H1 (cell line): ENCODE measurements around the gene HPRT1. TPM values are rescaled to one million over a fixed set of nuclear protein-coding genes. Genes with fewer than 3 reads are reported as not detected.

Experiments used
- CBX8 ChIP-seq: fragments of 300-800, 300-1000 bp; sonication (generic); IDR thresholded peaks from 2 replicates; pipeline ENCODE4 v1.7.1; 2016; ENCODE audit warnings: low read depth, low read length, borderline replicate concordance
- CEBPB ChIP-seq: IDR thresholded peaks from 2 replicates; pipeline ENCODE4 v1.6.1; 2012; ENCODE audit warnings: low read depth, low read length
- CHD2 ChIP-seq: IDR thresholded peaks from 2 replicates; pipeline ENCODE4 v1.6.1; 2012; ENCODE audit warnings: low read length, improper control_type of control experiment
- CHD7 ChIP-seq: fragments of 300-600 bp; sonication (generic); IDR thresholded peaks from 2 replicates; pipeline ENCODE4 v1.7.1; 2012; ENCODE audit warnings: low read length, moderate library complexity, mild to moderate bottlenecking, inconsistent platforms; ENCODE audit not compliant: insufficient replicate concordance
- CTBP2 ChIP-seq: IDR thresholded peaks from 2 replicates; pipeline ENCODE4 v1.7.0; 2011; ENCODE audit warnings: borderline replicate concordance, mild to moderate bottlenecking, moderate library complexity, mixed read lengths, low read length; ENCODE audit not compliant: insufficient read depth, insufficient read length
- EGR1 ChIP-seq: IDR thresholded peaks from 2 replicates; pipeline ENCODE4 v1.6.1; 2011; ENCODE audit warnings: low read depth, low read length, borderline replicate concordance
- KDM4A ChIP-seq: IDR thresholded peaks from one replicate; pipeline ENCODE4 v1.7.1; 2012; ENCODE audit warnings: low read depth, mild to moderate bottlenecking, moderate library complexity, low read length, inconsistent platforms; ENCODE audit not compliant: severe bottlenecking
- POLR2AphosphoS5 ChIP-seq: IDR thresholded peaks from 2 replicates; pipeline ENCODE4 v1.6.1; 2011; ENCODE audit warnings: low read depth, low read length
- RNF2 ChIP-seq: fragments of 200-900, 300-1000 bp; sonication (generic); IDR thresholded peaks from 2 replicates; pipeline ENCODE4 v1.7.1; 2016; ENCODE audit warnings: borderline replicate concordance, low read depth, mild to moderate bottlenecking, antibody characterized with exemption, low read length; ENCODE audit not compliant: poor library complexity, severe bottlenecking; ENCODE audit errors: missing control alignments
- SIX5 ChIP-seq: IDR thresholded peaks from 2 replicates; pipeline ENCODE4 v1.6.1; 2011; ENCODE audit warnings: mild to moderate bottlenecking, low read depth, low read length
- polyA plus RNA-seq, 7 experiments: library from polyadenylated mRNA; depleted of rRNA in 3 of 7; stranded (reverse) in 5 of 7; unstranded in 2 of 7; fragments of >200 nt in 5 of 7; fragments of 200-250 nt in 2 of 7; gene quantifications; 1 replicate in 5 of 7; 2 replicates in 1 of 7; 4 replicates in 1 of 7; pipeline versions ENCODE4 v1.2.1 to v1.2.3, GENCODE V29; 2011 to 2013; ENCODE audit warnings: missing spikeins in 2 of 7, mixed read lengths in 2 of 7
- total RNA-seq: library from RNA; stranded (reverse); fragmentation: NEBNext Ultra II Directional; extraction: Animal tissue kit (Norgen Biotek cat#: 25700); gene quantifications from 2 replicates; pipeline ENCODE4 v1.2.1, GENCODE V29; 2021

The HPRT1 gene
- total and polyA plus RNA-seq, 2 of the 8 experiments (the other 6 are each of a cell fraction or from before 2014, with no cell fraction given) = 16.9 to 49.5 TPM

GRCh38 chrX:134545510-134545909 is 85.5 kb downstream of the HPRT1 start (continued):
- no peak for TF ChIP-seq CHD7
- no peak for TF ChIP-seq CTBP2
- TF ChIP-seq KDM4A = no peak
- no peak for TF ChIP-seq POLR2AphosphoS5
- peak; percentile 34 for TF ChIP-seq RNF2
- no peak for TF ChIP-seq EGR1
- no peak for TF ChIP-seq CHD2
- TF ChIP-seq SIX5 = no peak
- TF ChIP-seq CBX8 = no peak
- TF ChIP-seq CEBPB = no peak
